HG03139 (cell line): Measurements from ENCODE around the gene CRYGN.

ENCODE experiments used
- ATAC-seq: cut with Tn5 transposase; IDR thresholded peaks from one replicate; pipeline ENCODE4 v1.9.1; 2021; ENCODE audit not compliant: unreplicated experiment

The CRYGN gene

GRCh38 chr7:151460474-151460855 lies 20.5 kb upstream of the CRYGN start:
- no peak for ATAC-seq

- ATAC-seq: no peak
Measured at GRCh38 chr7:151459726-151460473, 20.0 kb upstream of the CRYGN start.

GRCh38 chr7:151457534-151457933 lies 17.6 kb upstream of the CRYGN start:
- no peak for ATAC-seq

GRCh38 chr7:151456782-151457181 lies 16.8 kb upstream of the CRYGN start:
- no peak for ATAC-seq

DNA sequence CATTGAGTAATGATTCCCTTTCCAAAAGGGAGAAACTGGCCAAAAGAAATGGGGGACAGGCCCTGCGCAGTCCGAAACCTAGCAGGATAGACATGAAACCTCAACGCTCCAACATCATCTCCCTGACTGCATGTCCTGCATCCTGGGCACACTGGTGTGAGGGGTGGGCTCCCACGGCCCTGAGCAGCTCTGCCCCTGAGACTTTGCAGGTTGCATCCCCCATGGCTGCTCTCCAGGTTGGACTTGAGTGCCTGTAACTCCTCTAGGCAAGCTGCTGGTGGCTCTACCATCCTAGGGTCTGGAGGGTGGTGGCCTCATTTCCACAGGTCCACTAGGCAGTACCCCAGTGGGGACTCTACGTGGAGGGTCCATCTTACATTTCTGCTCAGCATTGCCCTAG lies 16.3 kb upstream of the CRYGN start:
- ATAC-seq: no peak

- ATAC-seq: no peak
Measured at GRCh38 chr7:151455690-151456089, 15.7 kb upstream of the CRYGN start.

- ATAC-seq: no peak
Measured at GRCh38 chr7:151454932-151455530, 15.1 kb upstream of the CRYGN start.

GRCh38 chr7:151454305-151454704 lies 14.4 kb upstream of the CRYGN start:
- no peak for ATAC-seq

- ATAC-seq: no peak
Measured at GRCh38 chr7:151453326-151453791, 13.4 kb upstream of the CRYGN start.

DNA sequence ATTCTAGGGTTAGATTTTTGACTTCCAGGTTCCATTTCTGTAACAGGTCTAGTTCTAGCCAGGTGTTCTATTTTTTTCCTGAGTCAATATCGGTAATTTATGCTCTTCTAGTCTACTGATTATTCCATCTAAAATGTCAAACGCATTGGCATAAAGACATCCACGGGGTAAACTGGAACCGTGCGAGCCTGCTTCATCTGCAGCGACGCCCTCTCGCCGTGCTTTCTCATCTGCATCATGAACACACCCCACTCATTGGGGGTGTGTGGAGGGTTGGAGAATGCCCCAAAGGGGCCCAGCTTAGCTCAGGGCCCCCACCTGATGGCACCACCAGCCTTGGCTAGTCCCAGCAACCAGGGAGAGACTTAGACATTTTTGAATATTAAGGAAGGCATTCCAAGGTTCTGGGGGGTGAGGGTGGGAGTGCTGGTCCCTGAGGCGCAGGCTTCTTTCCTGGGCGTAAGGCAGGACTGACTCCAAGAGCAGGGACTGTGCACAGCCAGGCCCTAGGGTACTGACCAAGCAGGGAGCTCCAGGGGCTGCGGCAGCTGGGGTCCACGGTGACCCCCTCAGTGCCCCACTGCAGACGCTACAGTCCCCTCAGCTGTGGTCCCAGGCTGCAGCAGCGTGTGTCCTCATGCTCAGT lies 12.9 kb upstream of the CRYGN start:
- no peak for ATAC-seq

DNA sequence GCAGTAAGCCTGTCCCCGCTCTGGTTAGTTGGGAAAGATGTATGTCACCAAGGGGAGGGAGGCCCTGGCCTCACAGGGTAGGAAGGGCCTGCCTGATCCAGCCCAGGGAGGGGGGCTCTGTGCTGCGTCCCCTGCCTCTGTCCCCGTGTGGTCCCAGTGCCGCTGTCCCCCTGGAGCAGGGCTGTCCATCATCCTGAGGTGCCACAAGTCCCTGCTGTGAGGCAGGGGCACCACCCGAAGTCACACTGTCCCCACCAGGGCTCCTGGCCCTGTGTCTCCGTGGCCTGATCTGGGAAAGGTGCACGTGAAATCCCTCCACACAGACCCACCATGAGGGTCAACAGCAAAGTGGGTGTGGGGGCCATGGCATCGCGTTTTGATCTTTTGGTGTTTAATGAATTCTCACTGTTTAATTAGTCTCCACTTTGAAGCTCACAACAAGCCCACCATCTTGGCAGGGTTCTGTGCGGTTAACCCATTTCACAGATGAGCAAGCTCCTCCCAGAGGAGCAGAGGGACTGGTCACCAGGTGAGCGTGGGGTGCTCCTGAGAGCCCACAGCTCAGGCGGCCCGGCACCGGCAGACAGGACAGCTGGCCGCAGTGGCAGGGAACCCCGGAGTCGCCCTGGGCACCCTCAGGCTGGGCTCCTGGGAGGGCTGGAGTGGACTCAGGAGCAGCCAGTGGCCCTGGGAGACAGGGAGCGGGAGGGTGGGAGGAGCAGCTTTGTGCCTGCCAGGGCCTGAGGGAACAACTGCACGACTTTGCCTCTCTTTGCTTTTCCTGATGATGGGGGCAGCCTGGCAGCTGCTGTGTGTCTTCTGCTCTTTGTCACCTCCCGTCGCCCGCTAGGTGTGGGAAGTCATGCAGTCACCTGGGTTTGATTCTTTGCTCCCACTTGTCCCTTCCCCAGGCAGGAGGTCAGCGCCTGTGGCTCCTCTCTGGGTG lies 12.0 kb upstream of the CRYGN start:
- no peak for ATAC-seq

- ATAC-seq: no peak
Measured at GRCh38 chr7:151451156-151451555, 11.2 kb upstream of the CRYGN start.

GRCh38 chr7:151449990-151450389 lies 10.0 kb upstream of the CRYGN start:
- ATAC-seq: no peak

DNA sequence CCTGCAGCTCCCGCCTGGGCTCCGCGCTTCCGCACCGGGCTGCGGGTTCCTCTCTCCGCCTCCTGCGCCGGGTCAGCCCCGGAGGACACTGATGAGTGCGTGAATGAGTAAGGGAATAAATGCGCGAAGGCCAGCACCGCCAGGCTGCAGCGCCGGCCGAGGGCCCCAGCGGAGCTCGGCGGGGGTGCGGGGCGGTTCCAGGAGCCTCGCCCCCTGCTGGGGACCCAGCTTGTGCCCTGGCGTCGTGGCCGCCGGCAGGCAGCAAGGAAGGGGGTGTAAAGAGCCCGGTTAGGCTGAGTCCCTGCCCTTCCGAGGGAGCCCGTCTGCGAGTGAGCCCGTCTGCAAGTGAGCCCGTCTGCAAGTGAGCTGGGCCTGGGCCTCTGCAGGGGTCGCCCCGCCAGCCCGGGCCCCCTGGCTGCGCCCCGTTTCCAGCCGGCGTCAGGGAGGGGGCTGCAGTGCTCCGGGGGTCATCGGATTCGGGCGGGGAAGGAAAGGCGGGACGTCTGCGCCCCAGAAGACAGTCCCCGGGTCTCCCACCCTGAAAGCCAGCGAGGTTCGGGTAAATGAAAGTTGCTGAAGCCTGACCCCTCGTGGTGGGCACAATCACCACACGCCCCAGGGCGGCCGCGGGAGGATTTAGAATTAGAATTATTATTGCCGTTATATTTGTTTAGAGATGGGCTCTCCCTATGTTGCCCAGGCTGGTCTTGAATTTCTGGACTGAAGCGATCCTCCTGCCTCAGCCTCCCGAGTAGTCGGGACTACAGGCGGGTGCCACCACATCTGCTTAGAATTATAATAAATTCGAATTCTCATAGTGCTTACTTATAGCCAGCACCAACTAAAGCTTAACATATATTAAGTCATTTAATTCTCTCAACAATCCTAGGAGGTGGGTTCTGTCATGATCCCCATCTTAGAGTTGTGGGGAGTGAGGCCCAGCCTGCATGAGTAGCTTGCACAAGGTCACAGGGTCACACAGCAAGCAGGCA lies 8.6 kb upstream of the CRYGN start:
- ATAC-seq: no peak

- ATAC-seq: no peak
Measured at GRCh38 chr7:151447901-151448260, 7.9 kb upstream of the CRYGN start.

DNA sequence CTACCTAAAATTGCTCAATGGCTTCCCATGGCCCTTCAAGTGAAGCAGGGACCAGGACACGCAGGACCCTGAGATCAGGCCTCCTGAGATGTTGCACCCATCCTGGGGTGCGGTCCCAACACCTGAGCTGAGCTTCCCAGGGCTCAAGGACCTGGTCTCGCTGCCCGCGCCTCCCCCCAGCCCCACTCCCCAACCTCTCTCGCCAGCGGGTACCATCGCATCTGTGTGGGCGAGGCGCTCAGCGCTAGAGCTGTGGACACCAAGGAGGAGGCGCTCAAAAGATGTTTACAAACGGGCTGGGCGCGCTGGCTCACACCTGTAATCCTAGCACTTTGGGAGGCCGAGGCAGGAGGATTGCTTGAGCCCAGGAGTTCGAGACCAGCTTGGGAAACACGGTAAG lies 7.4 kb upstream of the CRYGN start:
- ATAC-seq: no peak

DNA sequence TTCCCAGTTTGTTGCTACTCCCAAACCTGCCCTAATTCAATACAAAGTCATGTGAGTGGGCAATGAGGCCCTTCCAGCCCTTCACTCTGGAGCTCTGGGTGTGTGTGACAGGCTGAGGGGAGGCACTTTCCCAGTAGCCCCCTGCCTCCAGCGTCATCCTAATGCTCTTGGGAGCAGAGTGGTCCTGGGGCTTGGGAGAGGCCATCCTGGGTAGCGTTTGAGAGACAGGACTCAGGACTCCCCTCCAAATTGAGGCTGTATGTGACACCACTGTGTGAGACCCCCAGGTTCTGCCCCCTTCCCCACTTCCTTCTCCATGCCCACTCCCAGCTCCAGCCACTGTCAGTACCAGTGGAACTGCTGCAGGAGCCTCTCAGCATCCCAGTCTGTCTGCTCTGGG lies 6.5 kb upstream of the CRYGN start:
- ATAC-seq: no peak

GRCh38 chr7:151444632-151445031 lies 4.7 kb upstream of the CRYGN start:
- no peak for ATAC-seq

DNA sequence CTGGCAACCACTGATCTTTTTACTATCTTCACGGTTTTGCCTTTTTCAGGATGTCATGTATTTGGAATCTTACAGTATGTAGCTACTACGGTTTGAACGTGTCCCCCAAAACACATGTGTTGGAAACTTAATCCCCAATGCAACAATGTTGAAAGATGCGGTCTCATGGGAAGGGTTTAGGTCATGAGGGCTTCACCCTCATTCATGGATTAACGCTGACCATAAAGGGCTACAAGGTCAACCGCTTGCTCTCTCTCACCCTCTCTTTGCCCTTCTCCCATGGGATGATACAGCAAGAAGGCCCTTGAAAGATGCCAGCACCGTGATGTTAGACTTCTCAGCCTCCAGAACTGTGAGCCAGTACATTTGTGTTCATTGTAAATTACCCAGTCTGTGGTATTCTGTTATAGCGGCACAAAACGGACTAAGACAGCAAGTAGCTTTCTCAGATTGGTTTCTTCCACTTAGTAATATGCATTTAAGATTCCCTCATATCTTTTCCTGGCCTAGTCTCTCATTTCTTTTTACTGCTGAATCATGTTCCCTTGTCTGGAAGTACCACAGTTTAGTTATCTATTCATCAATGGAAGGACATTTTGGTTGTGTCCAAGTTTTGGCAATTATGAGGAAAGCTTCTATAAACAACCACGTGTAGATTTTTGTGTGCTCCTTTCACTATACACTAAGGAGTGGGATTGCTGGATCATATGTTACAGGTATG lies 3.0 kb upstream of the CRYGN start:
- ATAC-seq: no peak
